IMR-90 (cell line): Measurements from ENCODE around the gene TP63. TPM values are rescaled to one million over a fixed set of nuclear protein-coding genes. Genes with fewer than 3 reads are reported as not detected.

Experiments used
- ATAC-seq: fragments of 200-7000 bp; cut with Tn5 transposase; 2 replicates; pipeline ENCODE4 v1.9.1; 2020; ENCODE audit warnings: low read depth, mild to moderate bottlenecking, moderate library complexity
- BruUV-seq: library from RNA; stranded (reverse); fragments of 400-500 nt; replicated peaks from 2 replicates; lab custom pipeline; 2021; lab: Mats Ljungman, UMichigan
- CTCF ChIA-PET: fragments of 300-600 bp; formaldehyde crosslinking; extraction: SDS; loops from one replicate; lab custom pipeline; 2021; ENCODE audit warnings: antibody characterized with exemption; lab: Yijun Ruan, JAX
- POLR2A ChIA-PET: fragments of 300-600 bp; sonication (Branson Sonifier 250); formaldehyde crosslinking; loops from one replicate; lab custom pipeline; 2022; ENCODE audit warnings: antibody characterized with exemption; ENCODE audit not compliant: unreplicated experiment; lab: Charles Lee
- DNase-seq: peaks from one replicate; pipeline ENCODE4 v3.0.0; 2013
- H2AFZ ChIP-seq: replicated peaks from 2 replicates; pipeline ENCODE3; 2013; ENCODE audit warnings: low read length, mild to moderate bottlenecking; ENCODE audit not compliant: poor library complexity
- H2AK5ac ChIP-seq: 2 replicates; pipeline ENCODE4 v1.6.1; 2013; ENCODE audit warnings: low read depth, low read length, inconsistent platforms
- H2AK9ac ChIP-seq: replicated peaks from 2 replicates; pipeline ENCODE3; 2013; ENCODE audit warnings: mild to moderate bottlenecking, low read depth, low read length, moderate library complexity; ENCODE audit not compliant: poor library complexity
- H2BK120ac ChIP-seq: 2 replicates; pipeline ENCODE4 v1.6.1; 2013; ENCODE audit warnings: low read depth, low read length, inconsistent platforms
- H2BK15ac ChIP-seq: 3 replicates; pipeline ENCODE4 v1.6.1; 2013; ENCODE audit warnings: low read depth, low read length, inconsistent platforms
- H2BK20ac ChIP-seq: 2 replicates; pipeline ENCODE4 v1.6.1; 2013; ENCODE audit warnings: low read depth, mild to moderate bottlenecking, inconsistent platforms, low read length, moderate library complexity
- H2BK5ac ChIP-seq: 2 replicates; pipeline ENCODE4 v1.6.1; 2013; ENCODE audit warnings: mild to moderate bottlenecking, low read depth, low read length, inconsistent platforms; ENCODE audit not compliant: poor library complexity, severe bottlenecking
- H3K14ac ChIP-seq: replicated peaks from 2 replicates; pipeline ENCODE4 v1.6.1; 2013; ENCODE audit warnings: low read depth, low read length, inconsistent platforms
- H3K18ac ChIP-seq: 2 replicates; pipeline ENCODE4 v1.6.1; 2013; ENCODE audit warnings: low read depth, low read length, control low read depth
- H3K23ac ChIP-seq: 2 replicates; pipeline ENCODE4 v1.6.1; 2013; ENCODE audit warnings: low read depth, low read length, inconsistent platforms
- H3K27ac ChIP-seq: 2 replicates; pipeline ENCODE4 v1.5.1; 2013; ENCODE audit warnings: mild to moderate bottlenecking, control low read depth, low read length; ENCODE audit not compliant: insufficient read depth
- H3K27me3 ChIP-seq: 2 replicates; pipeline ENCODE4 v1.6.1; 2013; ENCODE audit warnings: low read length; ENCODE audit not compliant: control insufficient read depth, insufficient read depth
- H3K36me3 ChIP-seq: 2 replicates; pipeline ENCODE4 v1.6.1; 2013; ENCODE audit warnings: low read length, mixed read lengths; ENCODE audit not compliant: control insufficient read depth, insufficient read depth
- H3K4ac ChIP-seq: 2 replicates; pipeline ENCODE4 v1.6.1; 2013; ENCODE audit warnings: low read depth, low read length, inconsistent platforms
- H3K4me1 ChIP-seq: 2 replicates; pipeline ENCODE4 v1.6.1; 2013; ENCODE audit warnings: low read length, mixed read lengths; ENCODE audit not compliant: control insufficient read depth, insufficient read depth
- H3K4me2 ChIP-seq: 2 replicates; pipeline ENCODE4 v1.6.1; 2013; ENCODE audit warnings: low read depth, mild to moderate bottlenecking, control low read depth, low read length, moderate library complexity
- H3K4me3 ChIP-seq: 2 replicates; pipeline ENCODE4 v1.5.1; 2013; ENCODE audit warnings: low read depth, mild to moderate bottlenecking, control low read depth, low read length, moderate library complexity; ENCODE audit not compliant: insufficient read depth
- H3K56ac ChIP-seq: 2 replicates; pipeline ENCODE4 v1.6.1; 2013; ENCODE audit warnings: low read length, inconsistent platforms; ENCODE audit not compliant: insufficient read depth; ENCODE audit errors: extremely low read depth
- H3K79me1 ChIP-seq, 2 experiments: 2 replicates each; pipeline ENCODE4 v1.6.1; 2013; ENCODE audit warnings: low read length in 2 of 2, inconsistent platforms in 1 of 2, low read depth in 1 of 2
- H3K9ac ChIP-seq: 2 replicates; pipeline ENCODE4 v1.6.1; 2013; ENCODE audit warnings: low read depth, low read length, control low read depth
- H3K9me1 ChIP-seq: 2 replicates; pipeline ENCODE4 v1.6.1; 2013; ENCODE audit warnings: low read length, inconsistent platforms; ENCODE audit not compliant: insufficient read depth
- H3K9me3 ChIP-seq: 2 replicates; pipeline ENCODE4 v1.6.1; 2013; ENCODE audit warnings: low read length; ENCODE audit not compliant: control insufficient read depth, insufficient read depth
- H4K20me1 ChIP-seq: 2 replicates; pipeline ENCODE4 v1.6.1; 2013; ENCODE audit warnings: low read length, inconsistent platforms; ENCODE audit not compliant: insufficient read depth
- H4K5ac ChIP-seq: 2 replicates; pipeline ENCODE4 v1.6.1; 2013; ENCODE audit warnings: mild to moderate bottlenecking, low read depth, low read length, control low read depth
- H4K8ac ChIP-seq, 2 experiments: 2 replicates each; pipeline ENCODE4 v1.6.1; 2013; ENCODE audit warnings: low read depth in 2 of 2, low read length in 2 of 2, control low read depth in 1 of 2, inconsistent platforms in 1 of 2
- H4K91ac ChIP-seq: 2 replicates; pipeline ENCODE4 v1.6.1; 2013; ENCODE audit warnings: low read depth, low read length, inconsistent platforms; ENCODE audit not compliant: insufficient read depth
- BHLHE40 ChIP-seq: fragments of 150-350 bp; IDR thresholded peaks from 2 replicates; pipeline ENCODE4 v1.6.1; 2016; ENCODE audit warnings: mild to moderate bottlenecking, low read depth, low read length
- CEBPB ChIP-seq: IDR thresholded peaks from 2 replicates; pipeline ENCODE4 v1.6.1; 2012; ENCODE audit warnings: low read depth, low read length, improper control_type of control experiment
- CHD1 ChIP-seq: IDR thresholded peaks from 2 replicates; pipeline ENCODE4 v1.6.1; 2012; ENCODE audit warnings: low read depth, low read length, improper control_type of control experiment
- CTCF ChIP-seq: conservative IDR thresholded peaks from 2 replicates; pipeline ENCODE4 v1.5.1; 2012; ENCODE audit warnings: mild to moderate bottlenecking, low read depth, low read length, improper control_type of control experiment
- ELK1 ChIP-seq: fragments of 150-350 bp; IDR thresholded peaks from 2 replicates; pipeline ENCODE4 v1.6.1; 2016; ENCODE audit warnings: low read depth, mild to moderate bottlenecking, low read length, moderate library complexity, borderline replicate concordance
- FOS ChIP-seq: fragments of 150-350 bp; IDR thresholded peaks from 2 replicates; pipeline ENCODE4 v1.6.1; 2016; ENCODE audit warnings: low read depth, low read length
- MAFK ChIP-seq: IDR thresholded peaks from 2 replicates; pipeline ENCODE4 v1.6.1; 2012; ENCODE audit warnings: low read depth, low read length, improper control_type of control experiment
- MAZ ChIP-seq: IDR thresholded peaks from 2 replicates; pipeline ENCODE4 v1.6.1; 2012; ENCODE audit warnings: low read depth, mild to moderate bottlenecking, low read length, improper control_type of control experiment, moderate library complexity, borderline replicate concordance
- MXI1 ChIP-seq: IDR thresholded peaks from 2 replicates; pipeline ENCODE4 v1.6.1; 2012; ENCODE audit warnings: low read depth, mild to moderate bottlenecking, low read length, moderate library complexity, borderline replicate concordance
- NFE2L2 ChIP-seq: fragments of 150-350 bp; IDR thresholded peaks from 2 replicates; pipeline ENCODE4 v1.6.1; 2016; ENCODE audit warnings: low read depth, mild to moderate bottlenecking, low read length
- POLR2A ChIP-seq: IDR thresholded peaks from 2 replicates; pipeline ENCODE4 v1.6.1; 2012; ENCODE audit warnings: mild to moderate bottlenecking, low read depth, low read length
- RAD21 ChIP-seq: IDR thresholded peaks from 2 replicates; pipeline ENCODE4 v1.6.1; 2012; ENCODE audit warnings: low read length, improper control_type of control experiment
- RCOR1 ChIP-seq: IDR thresholded peaks from 2 replicates; pipeline ENCODE4 v1.6.1; 2012; ENCODE audit warnings: mild to moderate bottlenecking, low read length, improper control_type of control experiment; ENCODE audit not compliant: insufficient replicate concordance
- RFX5 ChIP-seq: IDR thresholded peaks from 2 replicates; pipeline ENCODE4 v1.8.0; 2012; ENCODE audit warnings: low read depth, mild to moderate bottlenecking, low read length, moderate library complexity
- SMC3 ChIP-seq: fragments of 150-350 bp; IDR thresholded peaks from 2 replicates; pipeline ENCODE4 v1.6.1; 2016; ENCODE audit warnings: low read depth, mild to moderate bottlenecking, antibody characterized with exemption, low read length, moderate library complexity
- USF2 ChIP-seq: fragments of 150-350 bp; IDR thresholded peaks from 2 replicates; pipeline ENCODE4 v1.6.1; 2017; ENCODE audit warnings: mild to moderate bottlenecking, antibody characterized with exemption, low read length, low read depth
- WGBS, 2 experiments: methylation state at CpG; one replicate each; pipeline versions ENCODE4 v1.1.5 to v1.1.7; 2013; ENCODE audit warnings: missing lambda C conversion rate in 2 of 2; ENCODE audit not compliant: insufficient read length in 1 of 2; ENCODE audit errors: extremely low coverage in 2 of 2; 5-methylcytosine and 5-hydroxymethylcytosine counted together
- dilution Hi-C: fragments of 300-500 bp; cut with HindIII; formaldehyde crosslinking; loops from one replicate; pipeline ENCODE4 v1.14.3; 2018; ENCODE audit warnings: low sequenced_read_pairs; ENCODE audit not compliant: unreplicated experiment
- in situ Hi-C: fragments of 300-500 bp; cut with MboI; formaldehyde crosslinking; loops from 3 replicates; pipeline ENCODE4 v1.14.3; 2019; ENCODE audit warnings: low sequenced_read_pairs, inconsistent platforms, mixed read lengths
- intact Hi-C: fragments of 100-400 bp; cut with micrococcal nuclease; formaldehyde crosslinking; loops from 2 replicates; pipeline ENCODE4 v1.10.0; 2022
- polyA plus RNA-seq, 3 experiments: library from polyadenylated mRNA; depleted of rRNA; stranded (reverse); fragments of >200 nt; gene quantifications; 2 replicates each; pipeline ENCODE4 v1.2.3, GENCODE V29; 2012; ENCODE audit warnings: low replicate concordance in 1 of 3
- total RNA-seq: library from RNA; depleted of rRNA; stranded (reverse); fragments of >200 nt; gene quantifications from 2 replicates; pipeline ENCODE4 v1.2.3, GENCODE V29; 2012

TP63 gene
- total and polyA plus RNA-seq, 2 of the 4 experiments (the other 2 are of a cell fraction): not detected

GRCh38 chr3:189590223-189590622, 41.0 kb upstream of the TP63 start:
- Histone ChIP-seq H2BK20ac (no peak overlapping the region), H3K4me1 (no peaks in the 10 kb centered on the region), H3K4me3 (no peak overlapping the region), H2BK5ac (no peak overlapping the region), H2BK120ac (no peak overlapping the region), H2BK15ac (no peak overlapping the region), H3K14ac (no peak overlapping the region), H4K91ac (no peak overlapping the region), H4K8ac (no peak overlapping the region), H3K27me3 (no peaks in the 10 kb centered on the region), H2AK9ac (no peak overlapping the region), H3K4me2 (no peak overlapping the region), H3K9ac (no peak overlapping the region), H2AFZ (no peak overlapping the region), H3K9me1 (no peaks in the 10 kb centered on the region), H3K56ac (no peak overlapping the region), H3K18ac (no peak overlapping the region), H3K27ac (no peak overlapping the region), H3K36me3 (no peaks in the 10 kb centered on the region), H4K5ac (no peak overlapping the region), H3K9me3 (no peaks in the 10 kb centered on the region), H4K20me1 (no peaks in the 10 kb centered on the region), H3K79me1 (no peaks in the 10 kb centered on the region), H2AK5ac (no peak overlapping the region), H3K4ac (no peak overlapping the region), H3K23ac (no peak overlapping the region)
- 100% methylated on average over 2 of the region's 3 CpGs; no CpG with 5 or more reads in 1 of the 2 experiments for WGBS, 2 experiments
- dilution Hi-C loops (no loop called here), intact Hi-C loops (no loop called here), in situ Hi-C loops (no loop called here)
- ChIA-PET POLR2A (no interaction called here), CTCF (interaction anchor here (1.0 kb wide), 1 partner anchor 13 kb away, joined by 3 read pairs; no protein-coding TSS in a partner anchor)
- no peak for DNase-seq
- TF ChIP-seq MAFK: no peak
- no peak for TF ChIP-seq CEBPB
- no peak for TF ChIP-seq POLR2A
- no peak for TF ChIP-seq USF2
- no peak for TF ChIP-seq CHD1
- TF ChIP-seq SMC3: no peak
- no peak for TF ChIP-seq RAD21
- TF ChIP-seq RFX5: no peak
- no peak for TF ChIP-seq ELK1
- TF ChIP-seq CTCF: no peak
- no peak for TF ChIP-seq MXI1
- TF ChIP-seq FOS: no peak
- TF ChIP-seq MAZ: no peak
- no peak for TF ChIP-seq RCOR1
- TF ChIP-seq BHLHE40: no peak
- TF ChIP-seq NFE2L2: no peak
- no peak for ATAC-seq
- no TSS peak for BruUV-seq
